ENCODE results near the gene TRDN.

The TRDN gene

DNA sequence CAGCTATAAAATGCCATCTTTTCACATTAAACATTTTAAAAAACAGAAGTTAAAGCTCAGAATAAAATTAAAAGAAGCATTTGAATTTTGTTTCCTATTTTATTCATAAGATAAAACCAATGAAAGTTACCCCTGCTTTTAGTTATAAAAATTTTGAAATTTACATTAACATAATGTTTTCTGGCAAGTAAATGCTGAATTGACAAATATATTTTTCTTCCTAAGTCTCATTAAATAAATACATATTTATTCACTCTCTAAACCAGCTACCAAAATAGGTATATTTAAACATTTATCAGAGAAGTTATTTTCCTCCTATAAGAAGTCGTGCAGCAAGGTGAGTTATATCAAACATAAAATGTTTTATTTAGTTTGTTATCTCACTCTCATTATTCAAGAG lies 213.6 kb downstream of the TRDN start:
- ATAC-seq, result no peak
- TF ChIP-seq ZNF70 (CRISPR knock-in tag; IDR thresholded peaks at IDR 0.05) (no peak), ZNF8 (CRISPR knock-in tag; IDR thresholded peaks at IDR 0.05) (no peak), ZFP3 (CRISPR knock-in tag; IDR thresholded peaks at IDR 0.05) (no peak), ESRRG (CRISPR knock-in tag; IDR thresholded peaks at IDR 0.05) (no peak)
- TF ChIP-seq, protein P1, sequence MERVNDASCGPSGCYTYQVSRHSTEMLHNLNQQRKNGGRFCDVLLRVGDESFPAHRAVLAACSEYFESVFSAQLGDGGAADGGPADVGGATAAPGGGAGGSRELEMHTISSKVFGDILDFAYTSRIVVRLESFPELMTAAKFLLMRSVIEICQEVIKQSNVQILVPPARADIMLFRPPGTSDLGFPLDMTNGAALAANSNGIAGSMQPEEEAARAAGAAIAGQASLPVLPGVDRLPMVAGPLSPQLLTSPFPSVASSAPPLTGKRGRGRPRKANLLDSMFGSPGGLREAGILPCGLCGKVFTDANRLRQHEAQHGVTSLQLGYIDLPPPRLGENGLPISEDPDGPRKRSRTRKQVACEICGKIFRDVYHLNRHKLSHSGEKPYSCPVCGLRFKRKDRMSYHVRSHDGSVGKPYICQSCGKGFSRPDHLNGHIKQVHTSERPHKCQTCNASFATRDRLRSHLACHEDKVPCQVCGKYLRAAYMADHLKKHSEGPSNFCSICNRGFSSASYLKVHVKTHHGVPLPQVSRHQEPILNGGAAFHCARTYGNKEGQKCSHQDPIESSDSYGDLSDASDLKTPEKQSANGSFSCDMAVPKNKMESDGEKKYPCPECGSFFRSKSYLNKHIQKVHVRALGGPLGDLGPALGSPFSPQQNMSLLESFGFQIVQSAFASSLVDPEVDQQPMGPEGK (CRISPR knock-in tag; IDR thresholded peaks at IDR 0.05; ENCODE audit: borderline replicate concordance), result no peak

DNA sequence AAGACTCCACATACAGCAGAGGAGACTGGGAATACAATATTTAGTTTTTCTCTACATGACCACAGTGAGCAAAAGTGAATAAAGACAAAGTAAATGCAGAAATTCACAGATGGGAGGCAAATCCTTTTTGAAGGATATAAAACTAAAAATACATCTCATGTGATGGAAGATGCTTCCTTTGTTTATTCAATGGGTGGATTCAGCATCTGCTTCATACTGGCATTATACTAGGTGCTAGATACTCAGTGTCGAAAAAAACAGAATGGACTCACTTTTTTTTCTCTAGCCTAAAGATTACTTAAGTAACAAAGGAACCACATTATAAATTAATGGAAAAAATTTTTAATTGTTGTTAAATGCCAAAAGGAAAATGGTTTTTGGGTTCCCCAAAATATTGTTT lies 216.2 kb downstream of the TRDN start:
- no peak for ATAC-seq
- TF ChIP-seq ISL1 (CRISPR knock-in tag; IDR thresholded peaks at IDR 0.05) (no peak), GLIS3 (CRISPR knock-in tag; IDR thresholded peaks at IDR 0.05) (no peak), RARB (CRISPR knock-in tag; IDR thresholded peaks at IDR 0.05) (no peak), ZC3H10 (CRISPR knock-in tag; IDR thresholded peaks at IDR 0.05) (no peak), BACH2 (CRISPR knock-in tag; IDR thresholded peaks at IDR 0.05; ENCODE audit: borderline replicate concordance) (no peak), PPARA (CRISPR knock-in tag; IDR thresholded peaks at IDR 0.05; ENCODE audit: borderline replicate concordance) (no peak), ZNF70 (CRISPR knock-in tag; IDR thresholded peaks at IDR 0.05) (no peak), OSR1 (CRISPR knock-in tag; IDR thresholded peaks at IDR 0.05) (no peak), CSDC2 (CRISPR knock-in tag; IDR thresholded peaks at IDR 0.05) (no peak), ESRRG (CRISPR knock-in tag; IDR thresholded peaks at IDR 0.05) (no peak), ZNF8 (CRISPR knock-in tag; IDR thresholded peaks at IDR 0.05) (no peak), ZFP30 (CRISPR knock-in tag; IDR thresholded peaks at IDR 0.05) (no peak), ARNTL (CRISPR knock-in tag; IDR thresholded peaks at IDR 0.05; ENCODE audit: borderline replicate concordance, low read depth) (no peak), TCF4 (CRISPR knock-in tag; IDR thresholded peaks at IDR 0.05; ENCODE audit: borderline replicate concordance) (no peak)
- TF ChIP-seq, protein P1 (CRISPR knock-in tag; IDR thresholded peaks at IDR 0.05; ENCODE audit: borderline replicate concordance), result no peak
- TF ChIP-seq, protein P2, sequence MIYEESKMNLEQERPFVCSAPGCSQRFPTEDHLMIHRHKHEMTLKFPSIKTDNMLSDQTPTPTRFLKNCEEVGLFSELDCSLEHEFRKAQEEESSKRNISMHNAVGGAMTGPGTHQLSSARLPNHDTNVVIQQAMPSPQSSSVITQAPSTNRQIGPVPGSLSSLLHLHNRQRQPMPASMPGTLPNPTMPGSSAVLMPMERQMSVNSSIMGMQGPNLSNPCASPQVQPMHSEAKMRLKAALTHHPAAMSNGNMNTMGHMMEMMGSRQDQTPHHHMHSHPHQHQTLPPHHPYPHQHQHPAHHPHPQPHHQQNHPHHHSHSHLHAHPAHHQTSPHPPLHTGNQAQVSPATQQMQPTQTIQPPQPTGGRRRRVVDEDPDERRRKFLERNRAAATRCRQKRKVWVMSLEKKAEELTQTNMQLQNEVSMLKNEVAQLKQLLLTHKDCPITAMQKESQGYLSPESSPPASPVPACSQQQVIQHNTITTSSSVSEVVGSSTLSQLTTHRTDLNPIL (CRISPR knock-in tag; IDR thresholded peaks at IDR 0.05; ENCODE audit: low read depth), result no peak
- TF ChIP-seq, protein P3, sequence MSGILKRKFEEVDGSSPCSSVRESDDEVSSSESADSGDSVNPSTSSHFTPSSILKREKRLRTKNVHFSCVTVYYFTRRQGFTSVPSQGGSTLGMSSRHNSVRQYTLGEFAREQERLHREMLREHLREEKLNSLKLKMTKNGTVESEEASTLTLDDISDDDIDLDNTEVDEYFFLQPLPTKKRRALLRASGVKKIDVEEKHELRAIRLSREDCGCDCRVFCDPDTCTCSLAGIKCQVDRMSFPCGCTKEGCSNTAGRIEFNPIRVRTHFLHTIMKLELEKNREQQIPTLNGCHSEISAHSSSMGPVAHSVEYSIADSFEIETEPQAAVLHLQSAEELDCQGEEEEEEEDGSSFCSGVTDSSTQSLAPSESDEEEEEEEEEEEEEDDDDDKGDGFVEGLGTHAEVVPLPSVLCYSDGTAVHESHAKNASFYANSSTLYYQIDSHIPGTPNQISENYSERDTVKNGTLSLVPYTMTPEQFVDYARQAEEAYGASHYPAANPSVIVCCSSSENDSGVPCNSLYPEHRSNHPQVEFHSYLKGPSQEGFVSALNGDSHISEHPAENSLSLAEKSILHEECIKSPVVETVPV (CRISPR knock-in tag; IDR thresholded peaks at IDR 0.05), result no peak
- TF ChIP-seq, protein P4, sequence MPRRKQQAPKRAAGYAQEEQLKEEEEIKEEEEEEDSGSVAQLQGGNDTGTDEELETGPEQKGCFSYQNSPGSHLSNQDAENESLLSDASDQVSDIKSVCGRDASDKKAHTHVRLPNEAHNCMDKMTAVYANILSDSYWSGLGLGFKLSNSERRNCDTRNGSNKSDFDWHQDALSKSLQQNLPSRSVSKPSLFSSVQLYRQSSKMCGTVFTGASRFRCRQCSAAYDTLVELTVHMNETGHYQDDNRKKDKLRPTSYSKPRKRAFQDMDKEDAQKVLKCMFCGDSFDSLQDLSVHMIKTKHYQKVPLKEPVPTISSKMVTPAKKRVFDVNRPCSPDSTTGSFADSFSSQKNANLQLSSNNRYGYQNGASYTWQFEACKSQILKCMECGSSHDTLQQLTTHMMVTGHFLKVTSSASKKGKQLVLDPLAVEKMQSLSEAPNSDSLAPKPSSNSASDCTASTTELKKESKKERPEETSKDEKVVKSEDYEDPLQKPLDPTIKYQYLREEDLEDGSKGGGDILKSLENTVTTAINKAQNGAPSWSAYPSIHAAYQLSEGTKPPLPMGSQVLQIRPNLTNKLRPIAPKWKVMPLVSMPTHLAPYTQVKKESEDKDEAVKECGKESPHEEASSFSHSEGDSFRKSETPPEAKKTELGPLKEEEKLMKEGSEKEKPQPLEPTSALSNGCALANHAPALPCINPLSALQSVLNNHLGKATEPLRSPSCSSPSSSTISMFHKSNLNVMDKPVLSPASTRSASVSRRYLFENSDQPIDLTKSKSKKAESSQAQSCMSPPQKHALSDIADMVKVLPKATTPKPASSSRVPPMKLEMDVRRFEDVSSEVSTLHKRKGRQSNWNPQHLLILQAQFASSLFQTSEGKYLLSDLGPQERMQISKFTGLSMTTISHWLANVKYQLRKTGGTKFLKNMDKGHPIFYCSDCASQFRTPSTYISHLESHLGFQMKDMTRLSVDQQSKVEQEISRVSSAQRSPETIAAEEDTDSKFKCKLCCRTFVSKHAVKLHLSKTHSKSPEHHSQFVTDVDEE (CRISPR knock-in tag; IDR thresholded peaks at IDR 0.05), result no peak

DNA sequence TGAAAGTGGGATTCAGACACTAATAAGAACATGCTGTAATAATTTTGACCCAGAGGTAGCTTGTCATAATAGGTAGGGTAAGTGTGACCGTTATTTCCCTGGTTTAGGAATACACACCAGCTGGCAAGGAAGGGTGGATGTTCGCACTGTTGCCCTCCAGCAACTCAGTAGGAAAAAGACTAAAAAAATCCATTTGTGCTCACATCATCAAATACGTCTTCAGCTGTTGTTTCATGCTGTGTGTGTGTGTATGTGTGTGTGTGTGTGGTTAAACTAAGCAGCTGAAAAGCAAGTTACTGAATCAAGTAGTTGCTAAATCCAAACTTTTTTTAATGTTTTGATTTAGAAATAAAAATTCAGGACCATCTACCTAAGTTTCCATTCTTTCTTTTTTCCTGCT lies 218.7 kb downstream of the TRDN start:
- no peak for ATAC-seq
- TF ChIP-seq BACH2 (CRISPR knock-in tag; IDR thresholded peaks at IDR 0.05; ENCODE audit: borderline replicate concordance) (no peak), ESRRG (CRISPR knock-in tag; IDR thresholded peaks at IDR 0.05) (no peak), RARB (CRISPR knock-in tag; IDR thresholded peaks at IDR 0.05) (no peak), ARNTL (CRISPR knock-in tag; IDR thresholded peaks at IDR 0.05; ENCODE audit: borderline replicate concordance, low read depth) (no peak), ZNF8 (CRISPR knock-in tag; IDR thresholded peaks at IDR 0.05) (no peak)
- TF ChIP-seq, protein P2 (CRISPR knock-in tag; IDR thresholded peaks at IDR 0.05; ENCODE audit: low read depth), result no peak

Measured in SK-N-SH treated with all-trans-retinoic acid at 6 μM for 48 hours (cell line).